ENCODE results near the gene DOK3. TPM values are rescaled to one million over a fixed set of nuclear protein-coding genes. Genes with fewer than 3 reads are reported as not detected.
"Not testable (repeated sequence)": the region's sequence is repeated elsewhere in the genome, so short reads cannot be mapped to it uniquely, and the experiment has no call there.

Gene DOK3
- total and polyA plus RNA-seq, 8 donors: 5.8 to 90.5 (median 7.1) TPM

GRCh38 chr5:177539411-177539810 is 29.8 kb upstream of the DOK3 start:
- Histone ChIP-seq H3K36me3 (peaks cover 0 to 52% of the 10 kb centered on the region in 2 donors), H3K27me3 (no peaks in the 10 kb centered on the region), H3K4me1 (peaks cover 3 to 31% of the 10 kb centered on the region in 2 donors), H3K27ac (peak overlapping the region in 1 of 2 donors; percentile 13), H3K9me3 (no peaks in the 10 kb centered on the region), H3K4me3 (no peak overlapping the region)
- intact Hi-C loops (cut with DNase I): no loop called here
- no peak for ATAC-seq
- DNase-seq: no peak
- TF ChIP-seq CTCF (IDR thresholded peaks at IDR 0.05): no peak

- ATAC-seq (no peak), DNase-seq (no peak)
- no peaks in the 10 kb centered on the region for H3K27me3 ChIP-seq
- no peaks in the 10 kb centered on the region for H3K9me3 ChIP-seq
- peaks cover 3 to 28% of the 10 kb centered on the region in 2 donors for H3K4me1 ChIP-seq
- TF ChIP-seq CTCF (IDR thresholded peaks at IDR 0.05): no peak
- H3K27ac ChIP-seq: peak overlapping the region in 1 of 2 donors; percentile 13
- intact Hi-C loops (cut with DNase I): no loop called here
- H3K4me3 ChIP-seq: no peak overlapping the region
- peaks cover 0 to 57% of the 10 kb centered on the region in 2 donors for H3K36me3 ChIP-seq
Observed at GRCh38 chr5:177538876-177539275, 29.2 kb upstream of the DOK3 start.

- no peak overlapping the region for H3K4me3 ChIP-seq
- H3K27me3 ChIP-seq: no peaks in the 10 kb centered on the region
- H3K4me1 ChIP-seq: peaks cover 3 to 22% of the 10 kb centered on the region in 2 donors
- peak overlapping the region; percentile 33 to 65 for H3K27ac ChIP-seq
- peak; percentile 92 for ATAC-seq
- H3K36me3 ChIP-seq: peaks cover 0 to 69% of the 10 kb centered on the region in 2 donors
- intact Hi-C loops (cut with DNase I): no loop called here
- DNase-seq: peak in 1 of 4 donors; percentile 59
- H3K9me3 ChIP-seq: no peaks in the 10 kb centered on the region
- TF ChIP-seq CTCF (IDR thresholded peaks at IDR 0.05): no peak
Observed at GRCh38 chr5:177537389-177538361, 28.0 kb upstream of the DOK3 start.

- DNase-seq (no peak), ATAC-seq (no peak)
- Histone ChIP-seq H3K27ac (peak overlapping the region in 1 of 2 donors; percentile 33), H3K27me3 (no peaks in the 10 kb centered on the region), H3K4me3 (no peak overlapping the region), H3K9me3 (no peaks in the 10 kb centered on the region), H3K36me3 (peaks cover 0 to 77% of the 10 kb centered on the region in 2 donors), H3K4me1 (peaks cover 3 to 22% of the 10 kb centered on the region in 2 donors)
- no peak for TF ChIP-seq CTCF (IDR thresholded peaks at IDR 0.05)
- intact Hi-C loops (cut with DNase I): no loop called here
Observed at GRCh38 chr5:177536386-177536785, 26.8 kb upstream of the DOK3 start.

GRCh38 chr5:177535125-177535524 is 25.5 kb upstream of the DOK3 start:
- Histone ChIP-seq H3K27me3 (no peaks in the 10 kb centered on the region), H3K9me3 (no peaks in the 10 kb centered on the region), H3K36me3 (peaks cover 0 to 90% of the 10 kb centered on the region in 2 donors), H3K4me1 (peaks cover 3 to 18% of the 10 kb centered on the region in 2 donors), H3K4me3 (no peak overlapping the region), H3K27ac (no peak overlapping the region)
- ATAC-seq (no peak), DNase-seq (no peak)
- no peak for TF ChIP-seq CTCF (IDR thresholded peaks at IDR 0.05)
- intact Hi-C loops (cut with DNase I): no loop called here

- H3K4me3 ChIP-seq; H3K27me3 ChIP-seq; DNase-seq; intact Hi-C loops (cut with DNase I); H3K27ac ChIP-seq; H3K9me3 ChIP-seq; ATAC-seq: not testable (repeated sequence)
- Histone ChIP-seq H3K36me3 (peaks cover 0 to 97% of the 10 kb centered on the region in 2 donors), H3K4me1 (peaks cover 3 to 18% of the 10 kb centered on the region in 2 donors)
Observed at GRCh38 chr5:177534433-177534832, 24.8 kb upstream of the DOK3 start.
